Astrocyte (in vitro differentiated cells and primary cell): ENCODE results near the gene ARHGAP6. TPM values are rescaled to one million over a fixed set of nuclear protein-coding genes. Genes with fewer than 3 reads are reported as not detected.

Source experiments
- DNase-seq: peaks from one replicate; pipeline ENCODE4 v3.0.0-alpha.2; 2010; ENCODE audit warnings: low read depth
- FAIRE-seq: peaks from 2 replicates; lab custom pipeline; 2011; peaks lifted over from hg19 to GRCh38; lab: Jason Lieb, UNC
- H2AFZ ChIP-seq: 2 replicates; pipeline ENCODE4 v1.6.0; 2012; ENCODE audit warnings: low read depth, low read length, inconsistent platforms
- H3K27ac ChIP-seq: 2 replicates; pipeline ENCODE4 v1.5.1; 2011; ENCODE audit warnings: low read depth, low read length, inconsistent platforms
- H3K27me3 ChIP-seq: 2 replicates; pipeline ENCODE4 v1.6.0; 2011; ENCODE audit warnings: low read length, inconsistent platforms; ENCODE audit not compliant: insufficient read depth
- H3K36me3 ChIP-seq: 2 replicates; pipeline ENCODE4 v1.5.1; 2011; ENCODE audit warnings: low read length, inconsistent platforms; ENCODE audit not compliant: insufficient read depth
- H3K4me1 ChIP-seq: 2 replicates; pipeline ENCODE4 v1.5.1; 2011; ENCODE audit warnings: low read length, inconsistent platforms; ENCODE audit not compliant: insufficient read depth
- H3K4me2 ChIP-seq: 2 replicates; pipeline ENCODE4 v1.6.0; 2012; ENCODE audit warnings: low read length, inconsistent platforms
- H3K4me3 ChIP-seq: 2 replicates; pipeline ENCODE4 v1.5.1; 2011; ENCODE audit warnings: low read depth, mild to moderate bottlenecking, low read length, inconsistent platforms; ENCODE audit not compliant: insufficient read depth
- H3K79me2 ChIP-seq: 2 replicates; pipeline ENCODE4 v1.6.0; 2012; ENCODE audit warnings: mild to moderate bottlenecking, low read length, inconsistent platforms; ENCODE audit not compliant: insufficient read depth
- H3K9ac ChIP-seq: 2 replicates; pipeline ENCODE4 v1.6.0; 2012; ENCODE audit warnings: mild to moderate bottlenecking, low read length, inconsistent platforms
- H3K9me3 ChIP-seq: 2 replicates; pipeline ENCODE4 v1.5.1; 2012; ENCODE audit warnings: low read depth, mild to moderate bottlenecking, low read length, inconsistent platforms; ENCODE audit not compliant: insufficient read depth
- H4K20me1 ChIP-seq: 2 replicates; pipeline ENCODE4 v1.6.0; 2012; ENCODE audit warnings: low read length, inconsistent platforms; ENCODE audit not compliant: insufficient read depth
- H3K27ac Mint-ChIP-seq: one replicate; pipeline ENCODE4 v1.8.0; 2021; ENCODE audit warnings: mild to moderate bottlenecking, mixed read lengths; ENCODE audit not compliant: unreplicated experiment
- H3K27me3 Mint-ChIP-seq: one replicate; pipeline ENCODE4 v1.8.0; 2021; ENCODE audit warnings: low read depth, mixed read lengths; ENCODE audit not compliant: unreplicated experiment
- H3K36me3 Mint-ChIP-seq: one replicate; pipeline ENCODE4 v1.8.0; 2021; ENCODE audit warnings: low read depth, mixed read lengths; ENCODE audit not compliant: unreplicated experiment
- H3K4me1 Mint-ChIP-seq: one replicate; pipeline ENCODE4 v1.8.0; 2021; ENCODE audit warnings: low read depth, mixed read lengths; ENCODE audit not compliant: unreplicated experiment
- H3K4me3 Mint-ChIP-seq: one replicate; pipeline ENCODE4 v1.8.0; 2021; ENCODE audit warnings: mild to moderate bottlenecking, moderate library complexity, mixed read lengths; ENCODE audit not compliant: unreplicated experiment
- H3K9me3 Mint-ChIP-seq: one replicate; pipeline ENCODE4 v1.8.0; 2021; ENCODE audit warnings: mild to moderate bottlenecking, mixed read lengths; ENCODE audit not compliant: unreplicated experiment
- CTCF ChIP-seq: IDR thresholded peaks from 2 replicates; pipeline ENCODE4 v1.5.1; 2011; ENCODE audit warnings: low read depth, mild to moderate bottlenecking, inconsistent platforms, low read length, moderate library complexity; ENCODE audit not compliant: insufficient read depth
- EZH2 ChIP-seq: IDR thresholded peaks from 2 replicates; pipeline ENCODE4 v1.6.1; 2012; ENCODE audit warnings: mild to moderate bottlenecking, low read length, inconsistent platforms; ENCODE audit not compliant: insufficient read depth
- total RNA-seq: library from RNA; stranded (reverse); gene quantifications from 2 replicates; pipeline ENCODE4 v1.2.1, GENCODE V29; 2021

Gene ARHGAP6
- total RNA-seq, 1 donor from 2014 or later: 0.30 TPM

GRCh38 chrX:11683057-11683456 lies 17.3 kb upstream of the ARHGAP6 start:
- Histone ChIP-seq H3K27ac (no peak overlapping the region), H4K20me1 (no peaks in the 10 kb centered on the region), H3K9me3 (no peaks in the 10 kb centered on the region), H3K36me3 (no peaks in the 10 kb centered on the region), H3K27me3 (no peaks in the 10 kb centered on the region), H3K4me2 (no peak overlapping the region), H3K79me2 (no peaks in the 10 kb centered on the region), H3K9ac (no peak overlapping the region), H3K4me1 (peaks cover under 1% of the 10 kb centered on the region), H3K4me3 (no peak overlapping the region), H2AFZ (no peak overlapping the region)
- TF ChIP-seq CTCF (no peak), EZH2 (no peak)
- H3K9me3 Mint-ChIP-seq: no peaks in the 10 kb centered on the region
- DNase-seq (no peak), FAIRE-seq (no peak)
- H3K27me3 Mint-ChIP-seq: no peaks in the 10 kb centered on the region
- no peak overlapping the region for H3K4me3 Mint-ChIP-seq
- H3K36me3 Mint-ChIP-seq: no peaks in the 10 kb centered on the region
- no peak overlapping the region for H3K27ac Mint-ChIP-seq
- H3K4me1 Mint-ChIP-seq: no peaks in the 10 kb centered on the region

GRCh38 chrX:11678158-11678557 lies 12.4 kb upstream of the ARHGAP6 start:
- H3K36me3 Mint-ChIP-seq: no peaks in the 10 kb centered on the region
- H3K4me1 Mint-ChIP-seq: no peaks in the 10 kb centered on the region
- no peak overlapping the region for H3K4me3 ChIP-seq
- no peaks in the 10 kb centered on the region for H3K36me3 ChIP-seq
- no peaks in the 10 kb centered on the region for H4K20me1 ChIP-seq
- no peak overlapping the region for H3K4me2 ChIP-seq
- H3K27ac ChIP-seq: no peak overlapping the region
- no peaks in the 10 kb centered on the region for H3K27me3 ChIP-seq
- no peaks in the 10 kb centered on the region for H3K9me3 ChIP-seq
- TF ChIP-seq CTCF (peak; percentile 19), EZH2 (no peak)
- no peak for DNase-seq
- H3K79me2 ChIP-seq: no peaks in the 10 kb centered on the region
- no peak for FAIRE-seq
- peaks cover 3% of the 10 kb centered on the region for H3K9me3 Mint-ChIP-seq
- no peak overlapping the region for H2AFZ ChIP-seq
- no peak overlapping the region for H3K9ac ChIP-seq
- peaks cover 7% of the 10 kb centered on the region for H3K27me3 Mint-ChIP-seq
- H3K4me1 ChIP-seq: no peaks in the 10 kb centered on the region
- H3K27ac Mint-ChIP-seq: no peak overlapping the region
- H3K4me3 Mint-ChIP-seq: no peak overlapping the region

GRCh38 chrX:11672213-11672612 lies 6.5 kb upstream of the ARHGAP6 start:
- Histone ChIP-seq H2AFZ (no peak overlapping the region), H3K36me3 (no peaks in the 10 kb centered on the region), H3K9me3 (no peaks in the 10 kb centered on the region), H3K27me3 (peaks cover 9% of the 10 kb centered on the region), H3K4me2 (no peak overlapping the region), H4K20me1 (no peaks in the 10 kb centered on the region), H3K79me2 (no peaks in the 10 kb centered on the region), H3K4me3 (no peak overlapping the region), H3K27ac (no peak overlapping the region), H3K9ac (no peak overlapping the region), H3K4me1 (no peaks in the 10 kb centered on the region)
- peak; percentile 10 for DNase-seq
- no peak for TF ChIP-seq CTCF
- no peak for TF ChIP-seq EZH2
- FAIRE-seq: no peak
- Mint-ChIP-seq H3K36me3 (no peaks in the 10 kb centered on the region), H3K27me3 (peaks cover 43% of the 10 kb centered on the region), H3K4me3 (no peak overlapping the region), H3K4me1 (no peaks in the 10 kb centered on the region), H3K27ac (no peak overlapping the region), H3K9me3 (peaks cover 3% of the 10 kb centered on the region)
